ENCODE results near the gene KRT40.

The KRT40 gene

GRCh38 chr17:40962059-40962561 lies 22.0 kb downstream of the KRT40 start:
- no peak overlapping the region for H2AFZ ChIP-seq (ENCODE audit: low read length)
- H3K4me1 ChIP-seq (ENCODE audit: insufficient read depth, low read length, poor library complexity, severe bottlenecking) = no peaks in the 10 kb centered on the region
- H3K9me3 ChIP-seq (ENCODE audit: insufficient read depth, low read depth, low read length) = no peaks in the 10 kb centered on the region
- no peak overlapping the region for H3K4me3 ChIP-seq (ENCODE audit: low read length, poor library complexity, severe bottlenecking)
- no peaks in the 10 kb centered on the region for H4K20me1 ChIP-seq (ENCODE audit: insufficient read depth, low read length, poor library complexity, severe bottlenecking)
- TF ChIP-seq EZH2phosphoT487 (IDR thresholded peaks at IDR 0.05; ENCODE audit: borderline replicate concordance) = no peak
- TF ChIP-seq, protein P1, sequence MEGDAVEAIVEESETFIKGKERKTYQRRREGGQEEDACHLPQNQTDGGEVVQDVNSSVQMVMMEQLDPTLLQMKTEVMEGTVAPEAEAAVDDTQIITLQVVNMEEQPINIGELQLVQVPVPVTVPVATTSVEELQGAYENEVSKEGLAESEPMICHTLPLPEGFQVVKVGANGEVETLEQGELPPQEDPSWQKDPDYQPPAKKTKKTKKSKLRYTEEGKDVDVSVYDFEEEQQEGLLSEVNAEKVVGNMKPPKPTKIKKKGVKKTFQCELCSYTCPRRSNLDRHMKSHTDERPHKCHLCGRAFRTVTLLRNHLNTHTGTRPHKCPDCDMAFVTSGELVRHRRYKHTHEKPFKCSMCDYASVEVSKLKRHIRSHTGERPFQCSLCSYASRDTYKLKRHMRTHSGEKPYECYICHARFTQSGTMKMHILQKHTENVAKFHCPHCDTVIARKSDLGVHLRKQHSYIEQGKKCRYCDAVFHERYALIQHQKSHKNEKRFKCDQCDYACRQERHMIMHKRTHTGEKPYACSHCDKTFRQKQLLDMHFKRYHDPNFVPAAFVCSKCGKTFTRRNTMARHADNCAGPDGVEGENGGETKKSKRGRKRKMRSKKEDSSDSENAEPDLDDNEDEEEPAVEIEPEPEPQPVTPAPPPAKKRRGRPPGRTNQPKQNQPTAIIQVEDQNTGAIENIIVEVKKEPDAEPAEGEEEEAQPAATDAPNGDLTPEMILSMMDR (conservative IDR thresholded peaks at IDR 0.05; ENCODE audit: low read length) = no peak
- H3K4me2 ChIP-seq (ENCODE audit: low read depth, low read length, poor library complexity, severe bottlenecking) = no peak overlapping the region
- no peaks in the 10 kb centered on the region for H3K36me3 ChIP-seq (ENCODE audit: insufficient read depth, low read length)
- no peaks in the 10 kb centered on the region for H3K9me2 ChIP-seq (replicated peaks; ENCODE audit: low read depth, low read length)
- H3K27me3 ChIP-seq (ENCODE audit: insufficient read depth, low read length, poor library complexity, severe bottlenecking) = no peaks in the 10 kb centered on the region
- H3K79me2 ChIP-seq (ENCODE audit: insufficient read depth, low read length) = no peaks in the 10 kb centered on the region
- no peak overlapping the region for H3K9ac ChIP-seq (ENCODE audit: low read depth, low read length, poor library complexity, severe bottlenecking)
- no peaks in the 10 kb centered on the region for H3F3A ChIP-seq (ENCODE audit: low read depth)

- Histone ChIP-seq H3K36me3 (ENCODE audit: insufficient read depth, low read length) (no peaks in the 10 kb centered on the region), H2AFZ (ENCODE audit: low read length) (no peak overlapping the region), H3K79me2 (ENCODE audit: insufficient read depth, low read length) (no peaks in the 10 kb centered on the region), H3K4me3 (ENCODE audit: low read length, poor library complexity, severe bottlenecking) (no peak overlapping the region), H4K20me1 (ENCODE audit: insufficient read depth, low read length, poor library complexity, severe bottlenecking) (no peaks in the 10 kb centered on the region), H3K4me1 (ENCODE audit: insufficient read depth, low read length, poor library complexity, severe bottlenecking) (no peaks in the 10 kb centered on the region), H3K9me2 (replicated peaks; ENCODE audit: low read depth, low read length) (no peaks in the 10 kb centered on the region), H3K4me2 (ENCODE audit: low read depth, low read length, poor library complexity, severe bottlenecking) (no peak overlapping the region), H3K27me3 (ENCODE audit: insufficient read depth, low read length, poor library complexity, severe bottlenecking) (no peaks in the 10 kb centered on the region), H3K9ac (ENCODE audit: low read depth, low read length, poor library complexity, severe bottlenecking) (no peak overlapping the region), H3F3A (ENCODE audit: low read depth) (no peaks in the 10 kb centered on the region), H3K9me3 (ENCODE audit: insufficient read depth, low read depth, low read length) (no peaks in the 10 kb centered on the region)
- TF ChIP-seq, protein P1 (conservative IDR thresholded peaks at IDR 0.05; ENCODE audit: low read length) = no peak
- TF ChIP-seq EZH2phosphoT487 (IDR thresholded peaks at IDR 0.05; ENCODE audit: borderline replicate concordance) = no peak
These were observed 22.5 kb downstream of the KRT40 start for GRCh38 chr17:40961591-40961990.

DNA sequence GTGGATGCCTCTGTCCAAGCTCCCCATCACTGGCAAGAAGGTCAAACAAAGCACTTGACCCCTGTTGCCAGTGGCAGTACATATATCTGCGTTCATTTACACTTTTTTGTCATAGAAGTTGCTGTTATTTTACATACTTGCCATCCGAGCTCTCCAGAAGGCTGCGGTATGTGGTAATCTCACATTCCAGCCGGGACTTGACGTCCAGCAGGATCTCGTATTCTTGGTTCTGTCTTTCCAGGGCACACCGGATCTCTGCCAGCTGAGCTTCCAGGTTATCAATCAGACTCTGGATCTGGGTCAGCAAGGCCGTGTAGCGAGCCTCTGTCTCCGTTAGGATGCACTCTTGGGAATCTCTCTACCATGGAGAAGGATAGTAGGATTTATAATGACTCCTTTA lies 24.0 kb downstream of the KRT40 start:
- Histone ChIP-seq H3K9me2 (replicated peaks; ENCODE audit: low read depth, low read length) (no peaks in the 10 kb centered on the region), H3K4me1 (ENCODE audit: insufficient read depth, low read length, poor library complexity, severe bottlenecking) (no peaks in the 10 kb centered on the region), H3K79me2 (ENCODE audit: insufficient read depth, low read length) (no peaks in the 10 kb centered on the region), H4K20me1 (ENCODE audit: insufficient read depth, low read length, poor library complexity, severe bottlenecking) (no peaks in the 10 kb centered on the region), H3K27me3 (ENCODE audit: insufficient read depth, low read length, poor library complexity, severe bottlenecking) (no peaks in the 10 kb centered on the region), H3K9me3 (ENCODE audit: insufficient read depth, low read depth, low read length) (no peaks in the 10 kb centered on the region), H3F3A (ENCODE audit: low read depth) (no peaks in the 10 kb centered on the region), H3K4me2 (ENCODE audit: low read depth, low read length, poor library complexity, severe bottlenecking) (no peak overlapping the region), H3K36me3 (ENCODE audit: insufficient read depth, low read length) (no peaks in the 10 kb centered on the region), H2AFZ (ENCODE audit: low read length) (no peak overlapping the region), H3K4me3 (ENCODE audit: low read length, poor library complexity, severe bottlenecking) (no peak overlapping the region), H3K9ac (ENCODE audit: low read depth, low read length, poor library complexity, severe bottlenecking) (no peak overlapping the region)
- TF ChIP-seq EZH2phosphoT487 (IDR thresholded peaks at IDR 0.05; ENCODE audit: borderline replicate concordance) = no peak
- TF ChIP-seq, protein P1 (conservative IDR thresholded peaks at IDR 0.05; ENCODE audit: low read length) = no peak

Data from Loucy (cell line).